VCaP (cell line): ENCODE measurements around the gene HOXA6.

Experiments used
- H3K27ac ChIP-seq: fragments of 450-650 bp; 2 replicates; pipeline ENCODE4 v1.5.1; 2017
- CTCF ChIP-seq: fragments of 450-650 bp; conservative IDR thresholded peaks from 2 replicates; pipeline ENCODE4 v1.5.1; 2017; ENCODE audit warnings: mild to moderate bottlenecking, moderate library complexity

The HOXA6 gene

GRCh38 chr7:27146491-27147198 is 929 bp downstream of the HOXA6 start:
- TF ChIP-seq CTCF: no peak
- no peak overlapping the region for H3K27ac ChIP-seq

DNA sequence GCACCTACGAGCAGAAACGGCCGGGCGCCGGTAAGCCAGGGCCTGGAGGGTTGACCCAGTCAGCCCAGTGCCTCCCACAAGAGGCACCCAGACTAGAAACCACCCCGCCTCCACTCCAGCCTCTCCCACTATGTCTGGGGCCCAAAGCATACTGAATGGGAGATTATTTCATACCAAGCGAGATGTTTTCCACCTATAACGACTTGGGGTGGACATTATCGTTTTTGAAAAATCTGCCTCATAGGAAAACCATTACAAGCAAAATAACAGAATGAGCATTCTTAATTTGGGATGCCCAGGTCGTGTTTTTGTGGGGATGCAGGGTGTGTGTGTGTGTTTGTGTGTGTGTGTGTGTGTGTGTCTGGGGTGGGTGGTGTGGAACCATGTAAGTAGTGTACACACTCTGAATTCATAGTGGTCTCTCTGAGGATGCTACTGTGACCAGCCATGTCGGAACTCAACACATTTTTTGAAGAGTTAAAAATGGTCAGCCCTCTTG is 1.6 kb downstream of the HOXA6 start:
- H3K27ac ChIP-seq: no peak overlapping the region
- no peak for TF ChIP-seq CTCF

DNA sequence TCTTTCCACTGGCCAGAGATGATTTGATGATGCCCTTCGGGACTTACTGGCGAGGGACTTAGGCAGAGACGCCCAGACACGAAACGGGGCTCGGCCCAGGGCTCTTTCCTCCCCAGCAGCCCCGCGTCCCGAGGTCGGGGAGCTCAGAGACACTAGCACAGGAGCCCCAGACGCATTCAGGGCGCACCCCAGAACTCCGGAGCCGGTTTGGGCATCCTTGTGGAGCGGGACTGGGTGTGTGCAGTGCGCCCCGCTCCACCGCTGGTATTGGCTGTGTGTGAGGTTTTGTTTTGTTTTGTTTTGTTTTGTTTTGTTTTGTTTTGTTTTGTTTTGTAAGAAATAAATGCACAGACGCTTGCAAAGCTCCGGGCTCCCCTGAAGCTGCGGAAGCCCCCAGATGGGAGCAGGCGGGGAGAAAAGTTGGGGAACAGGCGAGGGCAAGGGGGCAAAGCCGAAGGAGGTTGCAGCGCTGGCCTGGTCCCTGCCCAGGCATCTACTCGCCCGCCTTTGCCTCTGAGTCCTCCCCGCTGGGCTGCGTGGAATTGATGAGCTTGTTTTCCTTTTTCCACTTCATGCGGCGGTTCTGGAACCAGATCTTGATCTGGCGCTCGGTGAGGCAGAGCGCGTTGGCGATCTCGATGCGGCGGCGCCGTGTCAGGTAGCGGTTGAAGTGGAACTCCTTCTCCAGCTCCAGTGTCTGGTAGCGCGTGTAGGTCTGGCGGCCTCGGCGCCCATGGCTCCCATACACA is 2.2 kb downstream of the HOXA6 start:
- TF ChIP-seq CTCF: no peak
- no peak overlapping the region for H3K27ac ChIP-seq

DNA sequence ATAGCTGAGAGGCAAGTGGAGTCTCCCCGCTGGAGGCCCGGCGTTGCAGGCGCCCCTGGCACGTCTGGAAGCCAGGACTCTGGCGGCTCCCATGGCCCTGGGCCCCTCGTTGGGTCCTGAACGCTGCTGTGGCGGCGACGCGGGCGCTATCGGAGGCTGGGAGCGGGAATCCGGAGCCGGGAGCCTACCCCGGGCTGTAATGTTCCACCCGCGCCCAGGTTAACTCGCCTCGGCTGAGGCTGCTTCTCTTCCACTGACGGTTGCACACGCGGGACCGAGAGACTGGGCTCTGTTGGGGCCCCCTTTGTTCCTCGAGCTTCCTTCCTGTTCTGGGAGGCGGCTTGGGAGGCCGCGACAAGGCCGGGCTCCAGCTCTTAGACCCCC is 2.8 kb downstream of the HOXA6 start:
- no peak for TF ChIP-seq CTCF
- no peak overlapping the region for H3K27ac ChIP-seq

DNA sequence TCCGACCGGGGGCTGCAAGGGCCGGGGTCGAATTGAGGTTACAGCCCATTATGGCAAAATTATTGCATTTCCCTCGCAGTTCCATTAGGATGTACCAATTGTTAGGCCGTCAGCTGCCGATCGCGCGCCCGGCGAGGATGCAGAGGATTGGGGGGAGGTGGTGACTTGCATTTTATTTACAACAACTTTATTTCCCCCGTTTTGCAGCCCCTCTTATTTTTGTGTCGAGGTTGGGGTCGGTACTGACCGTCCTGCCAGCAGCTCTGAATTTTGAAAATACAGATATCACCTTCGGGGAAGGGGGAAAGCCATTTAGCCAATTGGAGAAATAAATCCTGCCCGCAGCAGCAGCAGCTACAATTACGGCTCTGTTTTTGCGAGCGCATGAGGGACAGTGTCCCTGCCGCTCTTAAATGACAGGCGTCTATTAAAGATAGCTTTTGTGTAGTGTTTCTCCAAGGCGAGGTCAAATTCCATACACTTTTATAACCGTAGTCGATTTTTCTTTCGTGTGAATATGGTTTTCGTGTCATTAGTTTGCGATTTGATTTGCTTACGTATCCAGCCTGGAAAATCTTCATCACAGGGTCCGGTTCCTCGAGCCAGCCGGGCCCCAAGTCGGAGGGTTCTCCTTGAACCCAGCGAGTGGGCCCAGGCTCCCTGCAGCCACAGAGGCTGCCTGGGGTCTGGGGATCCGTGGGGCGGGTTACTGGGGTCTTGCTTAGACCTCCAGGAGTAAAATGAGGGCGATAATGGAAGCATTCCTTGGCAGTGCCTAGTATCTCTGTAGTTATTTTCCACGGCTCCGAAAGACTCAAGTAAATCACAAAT is 3.4 kb downstream of the HOXA6 start:
- H3K27ac ChIP-seq: no peak overlapping the region
- TF ChIP-seq CTCF: no peak

- TF ChIP-seq CTCF: no peak
- H3K27ac ChIP-seq: no peak within 1 kb of the TSS
Observed at GRCh38 chr7:27143023-27143949, 4.3 kb downstream of the HOXA6 start, which contains the start of gene HOXA5. Gene HOXA5, minus strand, starts transcription at chr7:27143681. Its CDS starts 74 bp downstream, at chr7:27143607.
